ENCODE data around the gene LANCL2. TPM values are rescaled to one million over a fixed set of nuclear protein-coding genes. Genes with fewer than 3 reads are reported as not detected.
A peak's percentile ranks its signal among the peaks of the same experiment; 100 is the strongest.

The LANCL2 gene
- total RNA-seq, 1 donor from 2014 or later = 7.1 TPM

DNA sequence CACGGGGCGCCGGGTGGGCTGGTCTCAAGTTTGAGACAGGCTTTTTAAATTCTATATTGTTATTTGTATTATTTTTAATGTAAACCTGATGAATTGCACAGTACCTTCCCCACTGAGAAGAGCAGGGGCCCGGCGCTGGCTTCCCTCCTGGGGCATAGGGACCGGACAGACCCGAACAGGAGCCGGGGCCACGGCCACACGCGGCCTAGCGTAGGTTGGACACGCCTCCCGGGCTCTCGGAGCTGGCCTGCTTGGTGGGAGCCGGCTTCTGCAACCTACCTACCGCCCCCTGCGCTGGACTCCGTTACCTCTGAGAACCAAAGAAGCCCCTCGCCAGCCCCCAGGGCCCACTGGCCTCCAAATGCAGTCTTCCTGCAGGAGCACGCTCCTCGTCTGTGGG lies 19.8 kb upstream of the LANCL2 start:
- no peak for DNase-seq (ENCODE audit: low spot score)
- Histone ChIP-seq H3K4me3 (no peak overlapping the region), H3K79me2 (ENCODE audit: low read depth) (no peaks in the 10 kb centered on the region), H4K20me1 (ENCODE audit: low read depth) (no peaks in the 10 kb centered on the region), H3K27ac (no peak overlapping the region), H3K9ac (no peak overlapping the region), H3F3A (ENCODE audit: low read depth) (no peaks in the 10 kb centered on the region), H3K4me2 (no peak overlapping the region), H2AFZ (replicated peaks) (no peak overlapping the region), H3K27me3 (no peaks in the 10 kb centered on the region), H3K36me3 (no peaks in the 10 kb centered on the region), H3K9me3 (ENCODE audit: low read depth) (no peaks in the 10 kb centered on the region), H3K4me1 (peaks cover 13% of the 10 kb centered on the region)
- H3K4me3 Mint-ChIP-seq = no peak overlapping the region
- H3K36me3 Mint-ChIP-seq = no peaks in the 10 kb centered on the region
- H3K9me3 Mint-ChIP-seq = peaks cover 7% of the 10 kb centered on the region
- H3K4me1 Mint-ChIP-seq = peaks cover 10% of the 10 kb centered on the region
- peaks cover 5% of the 10 kb centered on the region for H3K27me3 Mint-ChIP-seq (ENCODE audit: insufficient read depth, low read depth)
- H3K27ac Mint-ChIP-seq = no peak overlapping the region
- TF ChIP-seq EZH2phosphoT487 (IDR thresholded peaks at IDR 0.05) (no peak), EZH2 (IDR thresholded peaks at IDR 0.05) (no peak)
- TF ChIP-seq, protein P1, sequence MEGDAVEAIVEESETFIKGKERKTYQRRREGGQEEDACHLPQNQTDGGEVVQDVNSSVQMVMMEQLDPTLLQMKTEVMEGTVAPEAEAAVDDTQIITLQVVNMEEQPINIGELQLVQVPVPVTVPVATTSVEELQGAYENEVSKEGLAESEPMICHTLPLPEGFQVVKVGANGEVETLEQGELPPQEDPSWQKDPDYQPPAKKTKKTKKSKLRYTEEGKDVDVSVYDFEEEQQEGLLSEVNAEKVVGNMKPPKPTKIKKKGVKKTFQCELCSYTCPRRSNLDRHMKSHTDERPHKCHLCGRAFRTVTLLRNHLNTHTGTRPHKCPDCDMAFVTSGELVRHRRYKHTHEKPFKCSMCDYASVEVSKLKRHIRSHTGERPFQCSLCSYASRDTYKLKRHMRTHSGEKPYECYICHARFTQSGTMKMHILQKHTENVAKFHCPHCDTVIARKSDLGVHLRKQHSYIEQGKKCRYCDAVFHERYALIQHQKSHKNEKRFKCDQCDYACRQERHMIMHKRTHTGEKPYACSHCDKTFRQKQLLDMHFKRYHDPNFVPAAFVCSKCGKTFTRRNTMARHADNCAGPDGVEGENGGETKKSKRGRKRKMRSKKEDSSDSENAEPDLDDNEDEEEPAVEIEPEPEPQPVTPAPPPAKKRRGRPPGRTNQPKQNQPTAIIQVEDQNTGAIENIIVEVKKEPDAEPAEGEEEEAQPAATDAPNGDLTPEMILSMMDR (IDR thresholded peaks at IDR 0.05) = no peak

DNA sequence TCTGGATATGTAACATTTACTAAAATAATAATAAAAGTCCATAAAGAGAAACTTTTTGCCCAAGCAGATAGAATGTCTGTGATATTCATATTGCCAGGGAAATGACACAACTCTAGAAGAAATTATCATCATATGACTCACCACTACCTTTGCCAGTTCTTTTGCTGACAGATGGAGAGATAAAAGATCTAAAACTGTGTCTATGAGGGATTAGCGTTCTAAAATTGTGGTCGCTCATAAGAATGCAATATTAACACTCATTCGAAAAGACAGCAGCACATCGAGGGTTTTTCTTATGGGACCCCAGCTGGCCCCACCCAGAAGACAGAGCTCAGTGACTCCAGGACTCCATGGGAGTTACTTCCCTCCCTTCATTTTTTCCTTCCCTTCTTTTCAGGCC lies 16.6 kb upstream of the LANCL2 start:
- Histone ChIP-seq H3F3A (ENCODE audit: low read depth) (no peaks in the 10 kb centered on the region), H3K4me1 (peaks cover 13% of the 10 kb centered on the region), H2AFZ (replicated peaks) (no peak overlapping the region), H3K4me2 (peak overlapping the region; percentile 54), H3K27me3 (no peaks in the 10 kb centered on the region), H4K20me1 (ENCODE audit: low read depth) (no peaks in the 10 kb centered on the region), H3K27ac (no peak overlapping the region), H3K4me3 (no peak overlapping the region), H3K79me2 (ENCODE audit: low read depth) (no peaks in the 10 kb centered on the region), H3K9ac (no peak overlapping the region), H3K36me3 (no peaks in the 10 kb centered on the region), H3K9me3 (ENCODE audit: low read depth) (no peaks in the 10 kb centered on the region)
- H3K27ac Mint-ChIP-seq = no peak overlapping the region
- no peak for DNase-seq (ENCODE audit: low spot score)
- H3K4me3 Mint-ChIP-seq = no peak overlapping the region
- H3K4me1 Mint-ChIP-seq = peaks cover 10% of the 10 kb centered on the region
- H3K9me3 Mint-ChIP-seq = peaks cover 4% of the 10 kb centered on the region
- H3K36me3 Mint-ChIP-seq = no peaks in the 10 kb centered on the region
- TF ChIP-seq, protein P1 (IDR thresholded peaks at IDR 0.05) = no peak
- TF ChIP-seq EZH2phosphoT487 (IDR thresholded peaks at IDR 0.05) = no peak
- TF ChIP-seq EZH2 (IDR thresholded peaks at IDR 0.05) = no peak
- peaks cover 5% of the 10 kb centered on the region for H3K27me3 Mint-ChIP-seq (ENCODE audit: insufficient read depth, low read depth)

DNA sequence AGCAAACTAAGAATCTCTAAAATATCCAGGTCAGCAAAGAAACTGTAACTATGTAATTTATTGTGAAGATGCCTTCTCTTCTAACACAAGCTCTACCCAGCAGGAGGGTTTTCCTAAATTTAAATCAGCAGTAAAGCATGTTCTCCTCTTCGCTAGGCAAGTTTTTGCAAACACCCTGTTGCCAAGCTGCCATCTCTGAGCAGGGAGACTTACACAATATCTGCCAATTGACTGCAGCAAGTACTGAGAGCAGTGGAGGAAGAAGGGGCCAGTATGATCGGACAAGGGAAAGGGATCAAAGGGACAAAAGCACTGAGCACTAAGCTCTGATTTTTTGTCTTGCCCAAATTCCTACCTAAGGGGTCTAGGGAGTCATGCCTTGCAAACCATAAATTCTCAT lies 16.0 kb upstream of the LANCL2 start:
- no peaks in the 10 kb centered on the region for H3K9me3 ChIP-seq (ENCODE audit: low read depth)
- H3K4me3 ChIP-seq = no peak overlapping the region
- Mint-ChIP-seq H3K4me3 (no peak overlapping the region), H3K9me3 (peaks cover 2% of the 10 kb centered on the region), H3K27me3 (ENCODE audit: insufficient read depth, low read depth) (peaks cover 3% of the 10 kb centered on the region), H3K36me3 (no peaks in the 10 kb centered on the region), H3K4me1 (peaks cover 10% of the 10 kb centered on the region), H3K27ac (no peak overlapping the region)
- peak; percentile 56 for DNase-seq (ENCODE audit: low spot score)
- TF ChIP-seq EZH2 (IDR thresholded peaks at IDR 0.05) = no peak
- no peak for TF ChIP-seq EZH2phosphoT487 (IDR thresholded peaks at IDR 0.05)
- TF ChIP-seq, protein P1 (IDR thresholded peaks at IDR 0.05) = no peak
- H3K4me2 ChIP-seq = peak overlapping the region; percentile 54
- H3K79me2 ChIP-seq (ENCODE audit: low read depth) = no peaks in the 10 kb centered on the region
- no peaks in the 10 kb centered on the region for H4K20me1 ChIP-seq (ENCODE audit: low read depth)
- H3K27me3 ChIP-seq = no peaks in the 10 kb centered on the region
- no peak overlapping the region for H3K9ac ChIP-seq
- peak overlapping the region; percentile 92 for H2AFZ ChIP-seq (replicated peaks)
- no peaks in the 10 kb centered on the region for H3K36me3 ChIP-seq
- H3K27ac ChIP-seq = no peak overlapping the region
- no peaks in the 10 kb centered on the region for H3F3A ChIP-seq (ENCODE audit: low read depth)
- peaks cover 13% of the 10 kb centered on the region for H3K4me1 ChIP-seq

Data from neural progenitor cell (in vitro differentiated cells).